GM18861 (cell line): Measurements from ENCODE around the gene AMN1.
A peak's percentile ranks its signal among the peaks of the same experiment; 100 is the strongest.
"Not testable (repeated sequence)": the region's sequence is repeated elsewhere in the genome, so short reads cannot be mapped to it uniquely, and the experiment has no call there.

ENCODE experiments used
- ATAC-seq: cut with Tn5 transposase; IDR thresholded peaks from one replicate; pipeline ENCODE4 v1.9.1; 2021; ENCODE audit not compliant: unreplicated experiment

AMN1 gene

DNA sequence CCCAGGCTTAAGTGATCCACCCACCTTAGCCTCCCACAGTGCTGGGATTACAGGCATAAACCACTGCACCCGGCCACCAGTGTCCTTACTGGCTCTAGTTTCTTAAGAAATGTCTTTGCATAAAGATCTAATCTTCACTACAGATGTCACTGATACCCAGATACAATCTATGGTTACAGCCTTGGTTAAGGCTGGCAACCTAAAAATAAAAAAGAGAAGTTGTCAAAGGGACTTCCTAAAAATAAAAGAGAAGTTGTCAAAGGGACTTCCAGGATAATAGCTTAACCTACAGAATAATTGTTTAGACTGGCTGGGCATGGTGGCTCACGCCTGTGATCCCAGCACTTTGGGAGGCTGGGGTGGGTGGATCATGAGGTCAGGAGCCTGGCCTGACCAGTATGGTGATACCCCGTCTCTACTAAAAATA is 41.7 kb downstream of the AMN1 start:
- peak; percentile 74 for ATAC-seq

DNA sequence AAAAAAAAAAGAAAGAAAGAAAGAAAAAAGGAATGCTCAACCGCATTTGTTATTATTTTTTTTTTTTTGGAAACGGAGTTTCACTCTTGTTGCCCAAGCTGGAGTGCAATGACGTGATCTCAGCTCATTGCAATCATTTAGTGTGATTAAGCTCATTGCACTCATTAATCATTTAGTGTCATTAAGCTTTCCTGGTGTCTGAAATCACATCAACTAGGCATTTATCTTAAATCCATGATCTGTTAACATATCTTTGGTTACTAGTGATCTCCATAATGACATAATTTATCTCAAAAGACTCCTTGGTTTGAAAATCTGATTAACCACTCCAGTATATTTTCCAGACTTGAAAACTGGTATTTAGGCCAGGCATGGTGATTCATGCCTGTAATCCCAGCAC is 43.0 kb downstream of the AMN1 start:
- no peak for ATAC-seq

DNA sequence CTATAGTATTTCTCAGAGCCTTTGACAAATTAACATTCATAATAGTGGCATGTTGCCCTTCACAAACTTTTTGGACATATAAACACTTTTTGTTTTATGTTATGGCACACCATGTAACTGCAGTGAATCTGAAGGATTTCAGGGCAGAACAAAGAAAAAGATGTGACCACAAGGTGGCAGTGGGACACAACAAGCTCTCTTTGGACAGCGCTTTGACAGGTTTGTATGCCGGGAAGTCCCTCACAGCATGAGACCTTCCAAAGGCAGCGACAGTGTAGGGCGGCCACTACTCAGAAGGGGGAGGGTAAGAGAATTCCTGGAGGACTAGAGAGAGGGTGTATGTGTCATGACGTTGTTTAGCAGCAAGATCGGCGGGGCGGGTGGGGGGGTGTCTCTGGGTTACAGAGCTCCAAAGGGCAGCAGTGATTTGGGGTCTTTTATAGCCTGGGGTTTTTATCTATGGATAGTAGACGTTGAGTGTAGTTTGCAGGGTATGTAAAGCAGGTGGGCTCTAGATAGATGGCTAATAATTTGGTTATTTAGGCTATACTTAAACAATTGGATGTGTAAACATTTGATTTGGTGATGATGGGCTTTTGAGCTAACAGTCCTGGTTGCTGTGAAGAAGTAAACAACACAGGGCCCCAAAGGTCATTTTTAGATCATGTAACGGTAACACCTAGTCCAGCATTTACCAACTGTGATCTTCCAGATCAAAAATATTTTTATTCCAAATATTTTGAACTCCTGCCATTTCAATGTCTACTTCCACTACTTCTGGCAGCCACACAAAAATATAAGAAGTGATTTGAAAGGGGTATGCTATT is 46.5 kb downstream of the AMN1 start:
- peak; percentile 80 for ATAC-seq

GRCh38 chr12:31672521-31672920 is 56.3 kb downstream of the AMN1 start:
- no peak for ATAC-seq

DNA sequence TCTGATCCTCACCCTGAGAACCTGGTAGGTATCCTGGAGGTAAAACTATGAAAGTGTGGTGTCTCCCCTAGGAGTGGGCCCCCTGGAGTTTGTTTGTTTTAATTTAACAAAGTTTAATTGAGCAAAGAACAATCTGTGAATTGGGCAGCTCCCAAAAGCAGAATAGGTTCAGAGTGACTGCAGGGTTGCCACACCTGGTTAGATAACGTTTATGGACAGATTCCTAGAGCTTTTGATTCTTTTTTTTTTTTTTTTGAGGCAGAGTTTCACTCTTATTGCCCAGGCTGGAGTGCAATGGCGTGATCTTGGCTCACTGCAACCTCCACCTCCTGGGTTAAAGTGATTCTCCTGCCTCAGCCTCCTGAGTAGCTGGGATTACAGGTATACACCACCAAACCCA is 59.2 kb downstream of the AMN1 start:
- not testable (repeated sequence) for ATAC-seq

DNA sequence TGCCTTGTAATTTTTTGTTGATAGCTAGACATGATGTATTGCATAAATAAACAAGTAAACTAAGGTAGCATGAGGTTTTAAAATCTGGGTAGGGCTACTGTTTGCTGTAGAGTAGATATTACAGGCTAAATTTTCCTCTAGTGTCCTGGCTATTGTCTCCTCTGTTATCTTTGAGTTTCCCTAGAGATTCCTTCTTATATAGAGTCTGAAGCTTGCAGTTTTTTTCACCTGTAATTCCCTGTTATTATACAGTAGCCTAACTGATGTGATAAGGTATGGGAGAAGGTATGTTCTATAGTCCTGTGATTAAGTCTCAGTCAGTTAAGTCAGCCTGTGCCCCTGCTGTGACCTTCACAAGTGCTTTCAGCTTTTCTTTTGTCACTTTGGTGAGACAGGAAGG is 59.8 kb downstream of the AMN1 start:
- ATAC-seq, result no peak

- no peak for ATAC-seq
Observed at GRCh38 chr12:31664038-31664437, 64.8 kb downstream of the AMN1 start.

DNA sequence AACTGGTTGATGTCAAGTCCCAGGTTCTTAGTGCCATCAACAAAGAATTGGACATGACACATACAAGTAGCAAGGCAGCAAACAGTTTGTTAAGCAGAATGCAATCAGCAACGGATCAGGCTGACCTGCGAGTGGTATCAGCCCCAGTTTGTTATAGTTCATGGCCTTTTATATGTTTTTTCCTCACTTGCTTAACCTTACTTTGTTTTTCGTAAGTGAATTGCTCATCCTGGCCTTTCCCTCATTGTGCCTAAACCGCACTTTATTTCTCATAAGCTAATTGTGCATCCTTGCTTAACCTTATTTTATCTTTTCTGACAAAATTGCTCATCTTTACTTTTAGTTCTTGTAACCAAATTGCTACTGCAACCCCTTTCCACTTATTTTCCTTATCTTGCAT is 65.2 kb downstream of the AMN1 start:
- no peak for ATAC-seq

- ATAC-seq, result no peak
Observed at GRCh38 chr12:31662176-31662849, 66.5 kb downstream of the AMN1 start.

DNA sequence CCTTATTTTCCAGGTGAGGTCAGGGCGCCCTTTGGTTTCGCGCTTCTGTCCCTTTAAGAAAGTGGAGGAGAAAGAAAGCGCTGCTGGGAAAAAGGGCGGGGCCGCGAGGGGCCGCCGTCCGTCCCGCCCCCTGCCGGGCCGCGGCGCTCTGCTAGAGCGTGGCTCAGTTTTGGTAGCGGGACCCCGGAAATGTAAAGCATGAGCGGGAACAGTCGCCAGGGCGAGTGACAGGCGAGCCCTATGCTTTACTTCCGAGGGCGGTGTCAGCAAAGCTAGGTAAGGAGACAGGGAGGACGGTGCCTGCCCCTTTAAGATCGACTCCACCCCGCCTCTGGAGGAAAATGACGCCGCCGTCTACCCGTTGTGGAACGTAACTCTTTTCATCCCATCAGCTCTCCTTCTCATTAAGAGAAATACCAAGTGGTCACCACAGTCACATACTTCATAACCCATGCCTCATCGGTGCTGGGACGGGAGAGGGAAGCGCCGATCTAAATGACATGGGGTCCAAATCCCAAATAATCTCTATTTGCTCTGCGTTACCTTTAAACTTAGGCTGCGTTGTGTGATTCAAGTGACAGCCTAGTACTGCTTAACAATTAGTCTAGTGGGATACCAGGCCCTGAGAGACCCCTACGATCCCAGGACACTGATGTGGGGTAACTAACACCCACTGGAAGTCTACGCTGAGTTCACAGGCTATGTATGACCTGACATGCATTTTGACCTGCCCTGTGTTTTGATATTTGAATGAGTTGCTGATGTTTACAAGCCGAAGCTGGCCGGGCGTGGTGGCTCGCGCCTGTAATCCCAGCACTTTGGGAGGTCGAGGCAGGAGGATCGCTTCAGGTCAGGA is 69.5 kb downstream of the AMN1 start, which contains the start of gene ETFBKMT:
Gene ETFBKMT, plus strand, starts transcription at position 602 of the 856 bp plus-strand sequence. CDS start 2,266 bp downstream, outside the sequence.
- ATAC-seq, result peak; percentile 99

- no peak for ATAC-seq
Observed at GRCh38 chr12:31658471-31659086, 70.2 kb downstream of the AMN1 start.

- no peak for ATAC-seq
Observed at GRCh38 chr12:31655792-31656191, 73.0 kb downstream of the AMN1 start.

GRCh38 chr12:31655208-31655607 is 73.6 kb downstream of the AMN1 start:
- no peak for ATAC-seq

DNA sequence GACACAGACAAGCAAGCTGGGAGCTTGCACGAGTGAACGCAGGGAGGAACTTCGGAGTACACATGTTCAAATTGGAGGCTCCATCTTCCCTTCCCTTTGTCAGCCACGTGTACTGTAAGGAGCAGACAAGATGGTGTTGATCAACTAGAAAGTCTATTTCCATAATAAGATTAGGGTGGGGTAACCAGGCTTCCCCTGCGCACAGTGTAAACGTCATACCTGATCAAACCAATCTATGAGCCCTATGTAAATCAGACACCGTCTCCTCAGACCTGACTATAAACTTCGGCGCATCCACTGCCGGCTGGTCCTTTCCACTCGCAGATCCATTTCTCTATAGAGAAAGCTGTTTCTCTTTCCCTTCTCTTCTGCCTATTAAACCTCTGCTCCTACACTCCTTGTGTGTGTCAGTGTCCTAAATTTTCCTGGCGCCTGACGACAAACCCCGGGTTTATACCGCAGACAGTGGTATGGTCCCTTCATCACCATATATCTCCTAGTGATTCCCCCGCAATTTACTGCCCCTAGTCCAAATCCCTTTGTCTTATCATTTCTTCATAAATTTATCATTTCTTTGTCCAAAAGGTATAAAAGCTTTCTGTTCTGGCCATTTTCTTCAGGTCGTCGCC is 76.8 kb downstream of the AMN1 start:
- no peak for ATAC-seq

GRCh38 chr12:31650918-31651317 is 77.9 kb downstream of the AMN1 start:
- ATAC-seq, result no peak

DNA sequence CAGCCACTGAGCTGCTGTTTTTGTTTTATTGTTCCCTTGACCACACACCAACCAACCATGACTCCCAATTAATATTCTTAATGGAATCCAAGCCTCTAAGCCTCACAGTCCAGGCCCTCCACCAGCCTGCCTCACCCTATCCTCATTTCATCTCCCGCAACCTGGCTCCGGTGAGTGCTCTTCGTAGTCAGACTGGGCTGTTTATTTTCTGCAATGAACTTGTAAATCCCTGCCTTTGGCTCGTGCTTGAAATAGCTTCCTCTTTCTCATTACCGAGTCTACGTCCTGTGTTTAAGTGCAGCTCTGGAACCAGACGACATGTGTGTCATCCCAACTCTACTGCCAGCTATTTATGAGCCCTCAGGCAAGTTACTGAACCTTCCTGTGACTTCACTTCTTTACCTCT is 81.7 kb downstream of the AMN1 start:
- ATAC-seq, result no peak

DNA sequence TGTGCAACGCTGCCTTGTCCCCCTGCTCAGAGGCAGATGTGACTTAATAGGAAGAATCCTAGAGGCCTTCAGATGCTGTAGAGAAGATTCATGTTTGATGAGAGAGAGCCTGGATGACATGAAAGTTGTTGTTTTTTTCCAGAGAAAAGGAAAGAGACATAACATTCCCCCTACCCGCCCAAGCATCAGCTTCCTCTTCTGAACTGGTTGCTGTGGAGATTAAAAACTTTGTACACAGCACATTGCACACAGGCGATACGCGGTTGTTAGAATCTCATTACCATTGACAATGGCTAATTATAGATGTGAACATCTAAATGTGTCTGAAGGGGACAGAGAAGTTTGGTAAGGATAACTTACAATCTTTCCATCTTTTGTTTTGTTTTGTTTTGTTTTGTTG is 82.9 kb downstream of the AMN1 start:
- ATAC-seq, result no peak

DNA sequence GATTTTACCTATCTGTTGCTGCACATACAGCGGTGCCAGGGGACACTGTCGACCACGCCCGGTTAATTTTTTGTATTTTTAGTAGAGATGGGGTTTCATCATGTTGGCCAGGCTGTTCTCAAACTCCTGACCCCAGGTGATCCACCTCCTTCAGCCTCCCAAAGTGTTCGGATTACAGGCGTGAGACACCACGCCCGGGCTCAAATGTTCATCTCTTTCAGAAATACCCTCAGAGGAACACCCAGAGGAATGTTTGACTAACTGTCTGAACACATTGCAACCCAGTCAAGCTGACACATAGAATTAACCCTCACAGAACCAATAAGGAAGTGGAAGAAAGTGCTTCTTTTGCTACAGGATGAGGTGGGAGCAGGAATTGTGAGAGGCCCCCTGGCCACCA is 84.3 kb downstream of the AMN1 start:
- no peak for ATAC-seq

GRCh38 chr12:31641509-31642090 is 87.2 kb downstream of the AMN1 start:
- no peak for ATAC-seq

GRCh38 chr12:31634620-31635019 is 94.2 kb downstream of the AMN1 start:
- ATAC-seq, result no peak
